ENCODE measurements around the gene COA6.

COA6 gene

GRCh38 chr1:234406871-234407270, 33.6 kb downstream of the COA6 start:
- no peak for DNase-seq
- Histone ChIP-seq H3K9me3 (ENCODE audit: severe bottlenecking) (no peaks in the 10 kb centered on the region), H3K36me3 (peaks cover 36% of the 10 kb centered on the region), H3K4me3 (ENCODE audit: low read depth, low read length) (no peak overlapping the region), H3K27ac (no peak overlapping the region), H3K27me3 (ENCODE audit: insufficient read depth, low read depth, severe bottlenecking) (no peaks in the 10 kb centered on the region)
- no peak for TF ChIP-seq CTCF (IDR thresholded peaks at IDR 0.05; ENCODE audit: low read depth, low read length)

DNA sequence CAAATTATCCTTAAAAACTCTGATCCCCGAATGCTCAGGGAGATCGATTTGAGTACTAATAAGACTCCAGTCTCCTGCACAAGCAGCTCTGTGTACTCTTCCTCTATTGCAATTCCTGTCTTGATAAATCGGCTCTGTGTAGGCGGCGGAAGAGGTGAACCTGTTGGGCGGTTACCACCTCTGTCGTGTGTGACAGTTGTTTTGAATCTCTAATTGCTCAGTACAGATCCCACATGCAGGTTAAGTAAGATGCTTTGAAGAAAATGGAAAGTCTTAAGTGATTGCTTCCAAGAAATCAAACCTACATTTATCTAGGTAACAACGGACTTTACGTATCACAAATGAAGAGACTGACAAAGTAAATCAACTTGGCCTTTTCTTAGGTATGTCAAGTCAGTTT, 35.5 kb downstream of the COA6 start:
- no peak overlapping the region for H3K4me3 ChIP-seq (ENCODE audit: low read depth, low read length)
- H3K27ac ChIP-seq = no peak overlapping the region
- DNase-seq = no peak
- TF ChIP-seq CTCF (IDR thresholded peaks at IDR 0.05; ENCODE audit: low read depth, low read length) = no peak
- peaks cover 44% of the 10 kb centered on the region for H3K36me3 ChIP-seq
- no peaks in the 10 kb centered on the region for H3K27me3 ChIP-seq (ENCODE audit: insufficient read depth, low read depth, severe bottlenecking)
- H3K9me3 ChIP-seq (ENCODE audit: severe bottlenecking) = no peaks in the 10 kb centered on the region

DNA sequence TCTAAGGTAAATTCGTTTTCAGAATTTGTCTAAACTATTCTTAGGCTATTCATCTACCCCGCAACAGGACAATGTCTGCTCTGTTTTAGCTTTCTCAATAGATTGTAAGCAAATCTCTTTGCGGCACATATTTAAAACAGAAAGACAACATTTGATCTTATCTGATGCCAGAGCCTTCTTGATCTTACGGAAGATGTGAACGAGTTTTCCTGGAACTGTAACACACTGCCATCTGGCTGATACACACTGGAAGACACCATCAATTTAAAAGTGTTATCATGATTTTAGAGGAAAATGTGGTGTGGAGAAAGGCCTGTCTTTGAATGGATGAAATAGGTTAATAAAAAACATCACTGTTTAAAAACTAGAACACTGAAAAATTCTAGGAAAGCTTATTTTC, 36.1 kb downstream of the COA6 start:
- peak; percentile 14; the same call in 1 of the 2 replicates for TF ChIP-seq CTCF (IDR thresholded peaks at IDR 0.05; ENCODE audit: low read depth, low read length)
- H3K27ac ChIP-seq = no peak overlapping the region
- peaks cover 42% of the 10 kb centered on the region for H3K36me3 ChIP-seq
- H3K4me3 ChIP-seq (ENCODE audit: low read depth, low read length) = no peak overlapping the region
- no peaks in the 10 kb centered on the region for H3K27me3 ChIP-seq (ENCODE audit: insufficient read depth, low read depth, severe bottlenecking)
- H3K9me3 ChIP-seq (ENCODE audit: severe bottlenecking) = no peaks in the 10 kb centered on the region
- DNase-seq = no peak

GRCh38 chr1:234412830-234413229, 39.6 kb downstream of the COA6 start:
- no peak for TF ChIP-seq CTCF (IDR thresholded peaks at IDR 0.05; ENCODE audit: low read depth, low read length)
- no peak for DNase-seq
- Histone ChIP-seq H3K27me3 (ENCODE audit: insufficient read depth, low read depth, severe bottlenecking) (no peaks in the 10 kb centered on the region), H3K9me3 (ENCODE audit: severe bottlenecking) (no peaks in the 10 kb centered on the region), H3K36me3 (peaks cover 50% of the 10 kb centered on the region), H3K4me3 (ENCODE audit: low read depth, low read length) (no peak overlapping the region), H3K27ac (no peak overlapping the region)

- no peak for DNase-seq
- TF ChIP-seq CTCF (IDR thresholded peaks at IDR 0.05; ENCODE audit: low read depth, low read length) = no peak
- H3K36me3 ChIP-seq = peaks cover 49% of the 10 kb centered on the region
- H3K27ac ChIP-seq = no peak overlapping the region
- H3K4me3 ChIP-seq (ENCODE audit: low read depth, low read length) = no peak overlapping the region
- H3K27me3 ChIP-seq (ENCODE audit: insufficient read depth, low read depth, severe bottlenecking) = no peaks in the 10 kb centered on the region
- no peaks in the 10 kb centered on the region for H3K9me3 ChIP-seq (ENCODE audit: severe bottlenecking)
Measured at GRCh38 chr1:234413485-234413884, 40.2 kb downstream of the COA6 start.

GRCh38 chr1:234413990-234414389, 40.7 kb downstream of the COA6 start:
- no peaks in the 10 kb centered on the region for H3K9me3 ChIP-seq (ENCODE audit: severe bottlenecking)
- no peak for DNase-seq
- H3K27me3 ChIP-seq (ENCODE audit: insufficient read depth, low read depth, severe bottlenecking) = no peaks in the 10 kb centered on the region
- no peak overlapping the region for H3K4me3 ChIP-seq (ENCODE audit: low read depth, low read length)
- H3K27ac ChIP-seq = no peak overlapping the region
- TF ChIP-seq CTCF (IDR thresholded peaks at IDR 0.05; ENCODE audit: low read depth, low read length) = no peak
- peaks cover 45% of the 10 kb centered on the region for H3K36me3 ChIP-seq

All from WERI-Rb-1 (cell line).